AG10803 (cell line): ENCODE data around the gene NTHL1.
A peak's percentile ranks its signal among the peaks of the same experiment; 100 is the strongest.

Experiments
- DNase-seq: peaks from one replicate; pipeline ENCODE4 v3.0.0; 2010; ENCODE audit warnings: low read depth
- H3K4me3 ChIP-seq: 2 replicates; pipeline ENCODE4 v1.5.1; 2011; ENCODE audit warnings: mild to moderate bottlenecking, low read length, control low read depth
- TF ChIP-seq, protein P1 (sequence below): conservative IDR thresholded peaks from 2 replicates; pipeline ENCODE4 v1.5.1; 2011; ENCODE audit warnings: mild to moderate bottlenecking, low read length, control low read depth, inconsistent platforms

Gene NTHL1

DNA sequence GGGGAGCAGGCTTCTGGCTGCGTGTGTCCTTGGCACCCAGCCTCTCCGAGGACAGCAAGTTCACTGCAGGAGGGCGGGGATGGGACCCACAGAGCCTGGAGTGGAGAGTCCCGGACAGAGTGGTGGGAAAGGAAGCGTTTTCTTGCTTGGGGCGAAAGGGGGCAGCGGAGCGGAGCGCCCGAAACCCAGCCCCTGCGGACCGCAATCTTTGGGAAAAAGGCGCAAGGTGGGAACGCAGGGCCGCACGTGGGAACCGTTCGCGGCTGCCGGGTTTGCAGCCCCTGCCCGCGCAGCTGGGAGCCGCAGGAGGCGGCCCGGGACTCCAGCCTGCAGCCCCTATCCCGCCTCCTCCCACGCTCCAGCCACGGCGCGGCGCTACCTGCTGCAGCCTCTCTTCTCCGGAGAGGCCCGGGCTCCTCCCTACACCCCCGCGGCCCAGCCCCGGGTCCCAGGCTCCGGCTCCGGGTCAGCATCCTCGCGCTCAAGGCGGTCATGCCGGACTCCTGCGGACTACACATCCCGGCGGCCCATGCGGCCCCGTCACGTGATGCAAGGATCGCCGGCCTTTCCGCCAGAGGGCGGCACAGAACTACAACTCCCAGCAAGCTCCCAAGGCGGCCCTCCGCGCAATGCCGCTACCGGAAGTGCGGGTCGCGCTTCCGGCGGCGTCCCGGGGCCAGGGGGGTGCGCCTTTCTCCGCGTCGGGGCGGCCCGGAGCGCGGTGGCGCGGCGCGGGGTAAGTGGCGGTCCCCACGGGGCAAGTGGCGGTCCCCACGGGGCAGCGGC, at the start of gene NTHL1, which contains the start of gene TSC2:
Gene NTHL1 (minus strand): TSS at position 505 of the 786 bp plus-strand sequence. CDS start 11 bp downstream, at position 494.
Gene TSC2 (plus strand): TSS at position 656 of the 786 bp plus-strand sequence. CDS start 631 bp downstream, outside the sequence.
- TF ChIP-seq, protein P1, sequence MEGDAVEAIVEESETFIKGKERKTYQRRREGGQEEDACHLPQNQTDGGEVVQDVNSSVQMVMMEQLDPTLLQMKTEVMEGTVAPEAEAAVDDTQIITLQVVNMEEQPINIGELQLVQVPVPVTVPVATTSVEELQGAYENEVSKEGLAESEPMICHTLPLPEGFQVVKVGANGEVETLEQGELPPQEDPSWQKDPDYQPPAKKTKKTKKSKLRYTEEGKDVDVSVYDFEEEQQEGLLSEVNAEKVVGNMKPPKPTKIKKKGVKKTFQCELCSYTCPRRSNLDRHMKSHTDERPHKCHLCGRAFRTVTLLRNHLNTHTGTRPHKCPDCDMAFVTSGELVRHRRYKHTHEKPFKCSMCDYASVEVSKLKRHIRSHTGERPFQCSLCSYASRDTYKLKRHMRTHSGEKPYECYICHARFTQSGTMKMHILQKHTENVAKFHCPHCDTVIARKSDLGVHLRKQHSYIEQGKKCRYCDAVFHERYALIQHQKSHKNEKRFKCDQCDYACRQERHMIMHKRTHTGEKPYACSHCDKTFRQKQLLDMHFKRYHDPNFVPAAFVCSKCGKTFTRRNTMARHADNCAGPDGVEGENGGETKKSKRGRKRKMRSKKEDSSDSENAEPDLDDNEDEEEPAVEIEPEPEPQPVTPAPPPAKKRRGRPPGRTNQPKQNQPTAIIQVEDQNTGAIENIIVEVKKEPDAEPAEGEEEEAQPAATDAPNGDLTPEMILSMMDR: peak; percentile 40
- peak within 1 kb of the TSS; percentile 89 for H3K4me3 ChIP-seq
- DNase-seq: peak; percentile 94

DNA sequence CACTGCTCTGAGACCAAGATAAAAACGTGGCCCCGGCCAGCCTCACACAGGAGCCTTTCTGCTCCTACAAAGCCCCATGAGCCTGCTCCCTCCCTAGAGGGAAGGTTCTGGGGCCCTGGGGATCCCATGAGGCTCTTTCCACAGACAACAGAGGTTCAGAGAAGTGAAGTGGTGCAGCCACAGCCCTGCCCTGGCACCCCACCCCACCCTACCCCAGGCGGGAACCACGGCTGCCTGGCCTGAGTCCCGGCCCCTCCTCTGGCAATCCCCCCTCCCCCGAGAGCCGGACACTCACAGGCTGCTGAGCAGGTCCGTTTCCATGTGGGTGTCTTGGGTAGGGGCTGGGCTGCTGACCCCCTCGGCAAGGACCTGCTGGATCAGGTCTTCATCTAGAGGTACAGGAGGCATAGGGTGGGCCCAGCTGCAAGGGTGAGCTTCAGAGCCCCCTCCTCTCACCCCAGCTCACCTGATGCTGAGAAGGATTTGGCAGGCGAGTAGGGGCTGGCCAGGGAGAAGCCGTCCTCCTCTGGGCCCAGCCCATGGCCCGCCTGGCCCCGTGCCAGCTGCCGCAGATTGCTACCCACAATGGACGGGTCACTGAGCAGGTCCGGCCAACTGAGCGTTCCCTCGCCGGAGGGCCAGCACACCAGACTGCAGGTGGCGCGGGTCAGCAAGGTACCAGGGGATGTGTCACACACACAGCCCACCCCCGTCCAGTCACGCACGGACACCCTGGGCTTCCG, 49.4 kb upstream of the NTHL1 start:
- no peak overlapping the region for H3K4me3 ChIP-seq
- no peak for DNase-seq
- TF ChIP-seq, protein P1: no peak

DNA sequence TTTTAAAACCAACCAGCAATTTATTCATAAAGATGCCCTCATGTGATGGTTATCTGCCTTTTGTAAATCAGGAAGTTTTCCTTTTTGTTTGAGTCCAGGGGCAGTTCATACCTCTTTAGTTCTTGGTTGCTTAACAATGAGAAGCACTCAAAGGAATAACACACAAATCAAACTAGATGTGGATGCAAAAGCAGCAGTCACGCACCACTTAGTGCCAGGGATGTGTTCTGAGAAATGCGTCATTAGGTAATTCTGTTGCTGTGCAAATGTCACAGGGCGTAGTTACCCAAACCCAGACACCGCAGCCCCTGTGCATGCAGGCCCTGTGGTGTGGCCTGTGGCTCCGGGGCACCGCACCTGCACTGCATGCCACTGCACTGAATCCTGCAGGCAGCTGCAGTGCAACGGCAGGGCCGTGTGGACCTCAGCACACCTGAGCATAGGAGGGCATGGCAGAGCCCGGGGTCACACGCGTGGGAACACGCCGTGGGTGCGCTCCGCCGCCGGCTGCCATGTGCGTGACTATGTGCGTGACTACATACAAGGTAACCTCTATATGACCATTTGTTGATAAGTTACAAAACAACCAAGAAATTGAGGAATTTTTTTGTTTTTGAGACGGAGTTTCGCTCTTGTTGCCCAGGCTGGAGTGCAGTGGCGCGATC, 48.4 kb upstream of the NTHL1 start:
- no peak for DNase-seq
- TF ChIP-seq, protein P1: no peak
- no peak overlapping the region for H3K4me3 ChIP-seq

DNA sequence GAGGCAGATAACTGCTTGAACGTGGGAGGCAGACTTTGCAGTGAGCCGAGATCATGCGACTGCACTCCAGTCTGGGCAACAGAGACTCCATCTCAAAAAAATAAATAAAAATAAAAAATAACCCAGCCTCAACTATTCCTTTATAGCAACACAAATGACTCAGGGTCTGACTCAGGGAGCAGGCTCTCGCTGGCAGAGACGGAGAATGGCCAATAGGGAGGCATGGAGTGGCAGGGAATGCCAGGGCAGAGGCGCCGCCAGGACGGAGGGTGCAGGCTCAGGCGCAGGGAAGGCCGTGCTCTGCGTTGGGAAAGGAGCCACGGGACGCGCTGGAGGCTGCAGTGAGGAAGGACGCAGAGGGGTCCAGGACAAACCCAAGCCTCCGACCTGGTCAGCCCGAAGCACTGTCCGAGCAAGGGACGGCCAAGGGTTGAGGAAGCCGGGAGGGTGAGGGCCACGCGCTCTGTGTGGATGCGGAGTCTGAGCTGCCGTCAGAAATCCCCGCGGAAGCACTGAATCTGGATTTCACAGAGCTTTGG, 47.8 kb upstream of the NTHL1 start:
- DNase-seq: no peak
- TF ChIP-seq, protein P1: no peak
- H3K4me3 ChIP-seq: no peak overlapping the region

DNA sequence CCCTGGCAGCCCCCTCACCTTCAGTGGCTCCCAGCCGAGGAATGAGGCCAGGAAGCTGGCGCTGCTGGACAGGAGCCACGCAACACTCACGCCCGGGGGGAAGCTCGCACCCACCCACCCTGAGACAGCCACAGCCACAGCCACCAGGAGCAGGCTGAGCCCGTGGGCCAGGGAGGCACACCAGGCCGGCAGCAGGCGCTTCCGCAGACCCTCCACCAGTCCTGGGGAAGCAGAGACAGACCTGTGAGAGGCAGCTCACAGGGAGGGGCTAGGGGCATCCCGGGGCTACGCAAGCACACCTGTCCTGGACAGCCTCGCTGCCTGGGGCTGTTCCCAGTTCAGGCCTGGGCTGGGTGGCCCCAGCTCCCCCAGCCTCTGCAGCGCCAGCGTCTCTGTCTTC, 46.2 kb upstream of the NTHL1 start:
- no peak overlapping the region for H3K4me3 ChIP-seq
- no peak for DNase-seq

DNA sequence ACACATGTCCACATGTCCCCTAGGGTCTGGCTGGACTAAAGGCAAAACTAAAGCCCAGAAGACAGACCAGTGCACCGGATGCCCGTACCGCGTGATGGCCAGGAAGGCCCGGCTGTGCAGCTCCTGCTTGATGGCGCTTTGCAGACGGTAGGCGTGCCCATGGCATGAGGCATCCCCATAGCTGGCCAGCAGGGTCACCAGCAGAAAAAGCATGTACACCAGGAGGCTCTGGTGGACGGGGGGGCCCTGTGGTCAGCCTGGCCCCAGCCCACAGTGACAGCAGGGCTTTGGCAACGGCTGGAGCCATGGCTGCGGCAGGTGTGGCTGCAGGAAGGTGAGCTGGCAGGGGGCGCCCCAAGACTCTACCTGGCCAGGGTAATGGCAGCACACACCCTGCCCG, 45.2 kb upstream of the NTHL1 start:
- no peak overlapping the region for H3K4me3 ChIP-seq
- DNase-seq: no peak
- TF ChIP-seq, protein P1: no peak

More for the DNA sequence above, 46.2 kb upstream of the NTHL1 start:
- TF ChIP-seq, protein P1: no peak
